ENCODE data around the gene APLP2.

DNA sequence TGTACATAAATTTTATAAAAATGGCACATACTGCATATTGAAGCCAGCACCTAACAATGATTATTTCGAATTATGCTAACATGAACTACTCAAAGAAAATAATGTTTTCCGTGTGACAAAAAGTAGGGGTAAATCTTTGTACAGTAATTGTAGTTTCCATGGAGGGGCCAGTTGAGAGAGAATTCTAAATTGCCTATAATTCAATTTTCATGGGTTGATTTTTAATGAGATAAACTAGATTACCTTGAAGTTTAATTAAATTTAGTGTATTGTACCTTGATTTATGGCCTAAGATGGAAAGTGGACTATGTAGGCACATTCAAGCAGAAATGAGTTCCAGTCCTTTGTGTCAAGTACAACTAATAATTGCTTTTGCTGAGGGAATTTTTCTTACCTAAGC is 5.0 kb downstream of the APLP2 start:
- TF ChIP-seq, protein P1, sequence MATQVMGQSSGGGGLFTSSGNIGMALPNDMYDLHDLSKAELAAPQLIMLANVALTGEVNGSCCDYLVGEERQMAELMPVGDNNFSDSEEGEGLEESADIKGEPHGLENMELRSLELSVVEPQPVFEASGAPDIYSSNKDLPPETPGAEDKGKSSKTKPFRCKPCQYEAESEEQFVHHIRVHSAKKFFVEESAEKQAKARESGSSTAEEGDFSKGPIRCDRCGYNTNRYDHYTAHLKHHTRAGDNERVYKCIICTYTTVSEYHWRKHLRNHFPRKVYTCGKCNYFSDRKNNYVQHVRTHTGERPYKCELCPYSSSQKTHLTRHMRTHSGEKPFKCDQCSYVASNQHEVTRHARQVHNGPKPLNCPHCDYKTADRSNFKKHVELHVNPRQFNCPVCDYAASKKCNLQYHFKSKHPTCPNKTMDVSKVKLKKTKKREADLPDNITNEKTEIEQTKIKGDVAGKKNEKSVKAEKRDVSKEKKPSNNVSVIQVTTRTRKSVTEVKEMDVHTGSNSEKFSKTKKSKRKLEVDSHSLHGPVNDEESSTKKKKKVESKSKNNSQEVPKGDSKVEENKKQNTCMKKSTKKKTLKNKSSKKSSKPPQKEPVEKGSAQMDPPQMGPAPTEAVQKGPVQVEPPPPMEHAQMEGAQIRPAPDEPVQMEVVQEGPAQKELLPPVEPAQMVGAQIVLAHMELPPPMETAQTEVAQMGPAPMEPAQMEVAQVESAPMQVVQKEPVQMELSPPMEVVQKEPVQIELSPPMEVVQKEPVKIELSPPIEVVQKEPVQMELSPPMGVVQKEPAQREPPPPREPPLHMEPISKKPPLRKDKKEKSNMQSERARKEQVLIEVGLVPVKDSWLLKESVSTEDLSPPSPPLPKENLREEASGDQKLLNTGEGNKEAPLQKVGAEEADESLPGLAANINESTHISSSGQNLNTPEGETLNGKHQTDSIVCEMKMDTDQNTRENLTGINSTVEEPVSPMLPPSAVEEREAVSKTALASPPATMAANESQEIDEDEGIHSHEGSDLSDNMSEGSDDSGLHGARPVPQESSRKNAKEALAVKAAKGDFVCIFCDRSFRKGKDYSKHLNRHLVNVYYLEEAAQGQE (IDR thresholded peaks at IDR 0.05; ENCODE audit: low read depth): no peak
- no peak for TF ChIP-seq YY1 (IDR thresholded peaks at IDR 0.05; ENCODE audit: extremely low read depth, insufficient replicate concordance, low read depth, low read length)
- TF ChIP-seq, protein P2, sequence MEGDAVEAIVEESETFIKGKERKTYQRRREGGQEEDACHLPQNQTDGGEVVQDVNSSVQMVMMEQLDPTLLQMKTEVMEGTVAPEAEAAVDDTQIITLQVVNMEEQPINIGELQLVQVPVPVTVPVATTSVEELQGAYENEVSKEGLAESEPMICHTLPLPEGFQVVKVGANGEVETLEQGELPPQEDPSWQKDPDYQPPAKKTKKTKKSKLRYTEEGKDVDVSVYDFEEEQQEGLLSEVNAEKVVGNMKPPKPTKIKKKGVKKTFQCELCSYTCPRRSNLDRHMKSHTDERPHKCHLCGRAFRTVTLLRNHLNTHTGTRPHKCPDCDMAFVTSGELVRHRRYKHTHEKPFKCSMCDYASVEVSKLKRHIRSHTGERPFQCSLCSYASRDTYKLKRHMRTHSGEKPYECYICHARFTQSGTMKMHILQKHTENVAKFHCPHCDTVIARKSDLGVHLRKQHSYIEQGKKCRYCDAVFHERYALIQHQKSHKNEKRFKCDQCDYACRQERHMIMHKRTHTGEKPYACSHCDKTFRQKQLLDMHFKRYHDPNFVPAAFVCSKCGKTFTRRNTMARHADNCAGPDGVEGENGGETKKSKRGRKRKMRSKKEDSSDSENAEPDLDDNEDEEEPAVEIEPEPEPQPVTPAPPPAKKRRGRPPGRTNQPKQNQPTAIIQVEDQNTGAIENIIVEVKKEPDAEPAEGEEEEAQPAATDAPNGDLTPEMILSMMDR (IDR thresholded peaks at IDR 0.05 in 2 of 3, conservative IDR thresholded peaks at IDR 0.05 in 1 of 3; ENCODE audit: borderline replicate concordance in 1 of 3, insufficient read depth in 1 of 3, low read depth in 2 of 3, low read length in 2 of 3): no peak
